IMR-90 (cell line): ENCODE results near the gene UBE2V1. TPM values are rescaled to one million over a fixed set of nuclear protein-coding genes. Genes with fewer than 3 reads are reported as not detected.
A peak's percentile ranks its signal among the peaks of the same experiment; 100 is the strongest.

ENCODE experiments used
- ATAC-seq: fragments of 200-7000 bp; cut with Tn5 transposase; 2 replicates; pipeline ENCODE4 v1.9.1; 2020; ENCODE audit warnings: low read depth, mild to moderate bottlenecking, moderate library complexity
- BruUV-seq: library from RNA; stranded (reverse); fragments of 400-500 nt; replicated peaks from 2 replicates; lab custom pipeline; 2021; lab: Mats Ljungman, UMichigan
- CTCF ChIA-PET: fragments of 300-600 bp; formaldehyde crosslinking; extraction: SDS; loops from one replicate; lab custom pipeline; 2021; ENCODE audit warnings: antibody characterized with exemption; lab: Yijun Ruan, JAX
- POLR2A ChIA-PET: fragments of 300-600 bp; sonication (Branson Sonifier 250); formaldehyde crosslinking; loops from one replicate; lab custom pipeline; 2022; ENCODE audit warnings: antibody characterized with exemption; ENCODE audit not compliant: unreplicated experiment; lab: Charles Lee
- DNase-seq: peaks from one replicate; pipeline ENCODE4 v3.0.0; 2013
- H2AFZ ChIP-seq: replicated peaks from 2 replicates; pipeline ENCODE3; 2013; ENCODE audit warnings: low read length, mild to moderate bottlenecking; ENCODE audit not compliant: poor library complexity
- H2AK5ac ChIP-seq: 2 replicates; pipeline ENCODE4 v1.6.1; 2013; ENCODE audit warnings: low read depth, low read length, inconsistent platforms
- H2AK9ac ChIP-seq: replicated peaks from 2 replicates; pipeline ENCODE3; 2013; ENCODE audit warnings: mild to moderate bottlenecking, low read depth, low read length, moderate library complexity; ENCODE audit not compliant: poor library complexity
- H2BK120ac ChIP-seq: 2 replicates; pipeline ENCODE4 v1.6.1; 2013; ENCODE audit warnings: low read depth, low read length, inconsistent platforms
- H2BK15ac ChIP-seq: 3 replicates; pipeline ENCODE4 v1.6.1; 2013; ENCODE audit warnings: low read depth, low read length, inconsistent platforms
- H2BK20ac ChIP-seq: 2 replicates; pipeline ENCODE4 v1.6.1; 2013; ENCODE audit warnings: low read depth, mild to moderate bottlenecking, inconsistent platforms, low read length, moderate library complexity
- H2BK5ac ChIP-seq: 2 replicates; pipeline ENCODE4 v1.6.1; 2013; ENCODE audit warnings: mild to moderate bottlenecking, low read depth, low read length, inconsistent platforms; ENCODE audit not compliant: poor library complexity, severe bottlenecking
- H3K14ac ChIP-seq: replicated peaks from 2 replicates; pipeline ENCODE4 v1.6.1; 2013; ENCODE audit warnings: low read depth, low read length, inconsistent platforms
- H3K18ac ChIP-seq: 2 replicates; pipeline ENCODE4 v1.6.1; 2013; ENCODE audit warnings: low read depth, low read length, control low read depth
- H3K23ac ChIP-seq: 2 replicates; pipeline ENCODE4 v1.6.1; 2013; ENCODE audit warnings: low read depth, low read length, inconsistent platforms
- H3K27ac ChIP-seq: 2 replicates; pipeline ENCODE4 v1.5.1; 2013; ENCODE audit warnings: mild to moderate bottlenecking, control low read depth, low read length; ENCODE audit not compliant: insufficient read depth
- H3K27me3 ChIP-seq: 2 replicates; pipeline ENCODE4 v1.6.1; 2013; ENCODE audit warnings: low read length; ENCODE audit not compliant: control insufficient read depth, insufficient read depth
- H3K36me3 ChIP-seq: 2 replicates; pipeline ENCODE4 v1.6.1; 2013; ENCODE audit warnings: low read length, mixed read lengths; ENCODE audit not compliant: control insufficient read depth, insufficient read depth
- H3K4ac ChIP-seq: 2 replicates; pipeline ENCODE4 v1.6.1; 2013; ENCODE audit warnings: low read depth, low read length, inconsistent platforms
- H3K4me1 ChIP-seq: 2 replicates; pipeline ENCODE4 v1.6.1; 2013; ENCODE audit warnings: low read length, mixed read lengths; ENCODE audit not compliant: control insufficient read depth, insufficient read depth
- H3K4me2 ChIP-seq: 2 replicates; pipeline ENCODE4 v1.6.1; 2013; ENCODE audit warnings: low read depth, mild to moderate bottlenecking, control low read depth, low read length, moderate library complexity
- H3K4me3 ChIP-seq: 2 replicates; pipeline ENCODE4 v1.5.1; 2013; ENCODE audit warnings: low read depth, mild to moderate bottlenecking, control low read depth, low read length, moderate library complexity; ENCODE audit not compliant: insufficient read depth
- H3K56ac ChIP-seq: 2 replicates; pipeline ENCODE4 v1.6.1; 2013; ENCODE audit warnings: low read length, inconsistent platforms; ENCODE audit not compliant: insufficient read depth; ENCODE audit errors: extremely low read depth
- H3K79me1 ChIP-seq, 2 experiments: 2 replicates each; pipeline ENCODE4 v1.6.1; 2013; ENCODE audit warnings: low read length in 2 of 2, inconsistent platforms in 1 of 2, low read depth in 1 of 2
- H3K9ac ChIP-seq: 2 replicates; pipeline ENCODE4 v1.6.1; 2013; ENCODE audit warnings: low read depth, low read length, control low read depth
- H3K9me1 ChIP-seq: 2 replicates; pipeline ENCODE4 v1.6.1; 2013; ENCODE audit warnings: low read length, inconsistent platforms; ENCODE audit not compliant: insufficient read depth
- H3K9me3 ChIP-seq: 2 replicates; pipeline ENCODE4 v1.6.1; 2013; ENCODE audit warnings: low read length; ENCODE audit not compliant: control insufficient read depth, insufficient read depth
- H4K20me1 ChIP-seq: 2 replicates; pipeline ENCODE4 v1.6.1; 2013; ENCODE audit warnings: low read length, inconsistent platforms; ENCODE audit not compliant: insufficient read depth
- H4K5ac ChIP-seq: 2 replicates; pipeline ENCODE4 v1.6.1; 2013; ENCODE audit warnings: mild to moderate bottlenecking, low read depth, low read length, control low read depth
- H4K8ac ChIP-seq, 2 experiments: 2 replicates each; pipeline ENCODE4 v1.6.1; 2013; ENCODE audit warnings: low read depth in 2 of 2, low read length in 2 of 2, control low read depth in 1 of 2, inconsistent platforms in 1 of 2
- H4K91ac ChIP-seq: 2 replicates; pipeline ENCODE4 v1.6.1; 2013; ENCODE audit warnings: low read depth, low read length, inconsistent platforms; ENCODE audit not compliant: insufficient read depth
- BHLHE40 ChIP-seq: fragments of 150-350 bp; IDR thresholded peaks from 2 replicates; pipeline ENCODE4 v1.6.1; 2016; ENCODE audit warnings: mild to moderate bottlenecking, low read depth, low read length
- CTCF ChIP-seq: conservative IDR thresholded peaks from 2 replicates; pipeline ENCODE4 v1.5.1; 2012; ENCODE audit warnings: mild to moderate bottlenecking, low read depth, low read length, improper control_type of control experiment
- FOS ChIP-seq: fragments of 150-350 bp; IDR thresholded peaks from 2 replicates; pipeline ENCODE4 v1.6.1; 2016; ENCODE audit warnings: low read depth, low read length
- RFX5 ChIP-seq: IDR thresholded peaks from 2 replicates; pipeline ENCODE4 v1.8.0; 2012; ENCODE audit warnings: low read depth, mild to moderate bottlenecking, low read length, moderate library complexity
- USF2 ChIP-seq: fragments of 150-350 bp; IDR thresholded peaks from 2 replicates; pipeline ENCODE4 v1.6.1; 2017; ENCODE audit warnings: mild to moderate bottlenecking, antibody characterized with exemption, low read length, low read depth
- WGBS, 2 experiments: methylation state at CpG; one replicate each; pipeline versions ENCODE4 v1.1.5 to v1.1.7; 2013; ENCODE audit warnings: missing lambda C conversion rate in 2 of 2; ENCODE audit not compliant: insufficient read length in 1 of 2; ENCODE audit errors: extremely low coverage in 2 of 2; 5-methylcytosine and 5-hydroxymethylcytosine counted together
- dilution Hi-C: fragments of 300-500 bp; cut with HindIII; formaldehyde crosslinking; loops from one replicate; pipeline ENCODE4 v1.14.3; 2018; ENCODE audit warnings: low sequenced_read_pairs; ENCODE audit not compliant: unreplicated experiment
- in situ Hi-C: fragments of 300-500 bp; cut with MboI; formaldehyde crosslinking; loops from 3 replicates; pipeline ENCODE4 v1.14.3; 2019; ENCODE audit warnings: low sequenced_read_pairs, inconsistent platforms, mixed read lengths
- intact Hi-C: fragments of 100-400 bp; cut with micrococcal nuclease; formaldehyde crosslinking; loops from 2 replicates; pipeline ENCODE4 v1.10.0; 2022
- polyA plus RNA-seq, 3 experiments: library from polyadenylated mRNA; depleted of rRNA; stranded (reverse); fragments of >200 nt; gene quantifications; 2 replicates each; pipeline ENCODE4 v1.2.3, GENCODE V29; 2012; ENCODE audit warnings: low replicate concordance in 1 of 3
- total RNA-seq: library from RNA; depleted of rRNA; stranded (reverse); fragments of >200 nt; gene quantifications from 2 replicates; pipeline ENCODE4 v1.2.3, GENCODE V29; 2012

Gene UBE2V1
- total and polyA plus RNA-seq, 2 of the 4 experiments (the other 2 are of a cell fraction): 20.1 to 138 TPM

GRCh38 chr20:50136822-50137599 is 24.1 kb upstream of the UBE2V1 start:
- no peak overlapping the region for H4K91ac ChIP-seq
- no peak for TF ChIP-seq RFX5
- TF ChIP-seq BHLHE40: no peak
- TF ChIP-seq CTCF: no peak
- 0 out of 2 replicates have a peak, but pooled peaks have one; percentile 10 for TF ChIP-seq FOS
- no peak for TF ChIP-seq USF2
- peaks cover 53% of the 10 kb centered on the region for H3K36me3 ChIP-seq
- H3K23ac ChIP-seq: peak overlapping the region; percentile 56; the same call in 1 of the 2 replicates
- dilution Hi-C loops (no loop called here), in situ Hi-C loops (no loop called here), intact Hi-C loops (no loop called here)
- no peak overlapping the region for H4K8ac ChIP-seq
- ChIA-PET POLR2A (no interaction called here), CTCF (no interaction called here)
- no peak overlapping the region for H3K27ac ChIP-seq
- no peak overlapping the region for H4K5ac ChIP-seq
- peaks cover 39% of the 10 kb centered on the region for H4K20me1 ChIP-seq
- 94% methylated on average over 2 of the region's 15 CpGs; no CpG with 5 or more reads in 1 of the 2 experiments for WGBS, 2 experiments
- H3K79me1 ChIP-seq: peaks cover 42 to 94% of the 10 kb centered on the region in 2 experiments; a peak in 3 of 4 replicates
- H2BK120ac ChIP-seq: no peak overlapping the region
- peak; percentile 59 for DNase-seq
- no peak overlapping the region for H3K56ac ChIP-seq
- H3K4me3 ChIP-seq: no peak overlapping the region
- H3K4me1 ChIP-seq: peaks cover 10% of the 10 kb centered on the region
- no peak overlapping the region for H2BK15ac ChIP-seq
- peak overlapping the region; percentile 20; the same call in 1 of the 2 replicates for H2AK5ac ChIP-seq
- no peak overlapping the region for H2AFZ ChIP-seq
- H3K4ac ChIP-seq: peak overlapping the region; percentile 63
- no peaks in the 10 kb centered on the region for H3K9me3 ChIP-seq
- no peak; the same call in 1 of the 2 replicates for ATAC-seq
- peak overlapping the region; percentile 63 for H2BK5ac ChIP-seq
- no peaks in the 10 kb centered on the region for H3K27me3 ChIP-seq
- H2BK20ac ChIP-seq: no peak overlapping the region
- H3K9me1 ChIP-seq: peaks cover 34% of the 10 kb centered on the region
- no peak overlapping the region for H3K4me2 ChIP-seq
- H3K18ac ChIP-seq: no peak overlapping the region
- BruUV-seq: no TSS peak
- peak overlapping the region; percentile 73 for H3K14ac ChIP-seq
- no peak overlapping the region for H3K9ac ChIP-seq
- peak overlapping the region; percentile 81 for H2AK9ac ChIP-seq
